ENCODE measurements around the gene ABCD2.

DNA sequence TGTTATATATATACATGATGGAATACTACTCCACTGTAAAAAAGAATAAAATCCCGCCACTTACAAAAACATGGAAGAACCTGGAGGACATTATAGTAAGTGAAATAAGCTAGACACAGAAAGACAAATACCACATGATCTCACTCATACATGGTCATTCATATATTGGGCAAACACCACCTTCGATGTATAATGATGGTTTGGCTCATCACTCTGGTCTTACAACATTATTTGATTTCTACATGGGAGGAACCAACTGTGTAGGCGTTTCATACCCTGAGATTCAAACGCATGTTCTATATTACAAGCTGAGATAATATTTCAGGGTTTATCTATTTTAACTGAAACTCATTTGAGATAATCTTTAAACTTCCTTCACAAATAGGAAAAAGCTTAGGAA lies 48.3 kb downstream of the ABCD2 start:
- TF ChIP-seq REST (IDR thresholded peaks at IDR 0.05), result no peak
- no peak for TF ChIP-seq CTCF (IDR thresholded peaks at IDR 0.05; ENCODE audit: low read depth, low read length, missing input control)
- TF ChIP-seq FOXA1 (IDR thresholded peaks at IDR 0.05), result no peak
- TF ChIP-seq ZBTB33 (IDR thresholded peaks at IDR 0.05), result no peak
- TF ChIP-seq RAD21 (IDR thresholded peaks at IDR 0.05), result no peak

All from liver (tissue), 3 donors.